Stimulated activated CD8-positive, alpha-beta memory T cell treated with anti-CD3 and anti-CD28 coated beads, Interleukin-7, amount 100 ng/mL, for 48 hours (primary cell): Measurements from ENCODE around the gene MAML3.

Source experiments
- DNase-seq, 2 donors: peaks; one replicate each; pipeline ENCODE4 v3.0.0-alpha.2; 2020; ENCODE audit warnings: low read depth in 1 of 2; ENCODE audit errors: extremely low read depth in 1 of 2

MAML3 gene

GRCh38 chr4:140047786-140048185 lies 106.2 kb downstream of the MAML3 start:
- no peak for DNase-seq

- DNase-seq = no peak
Observed at GRCh38 chr4:140047017-140047640, 106.9 kb downstream of the MAML3 start.

GRCh38 chr4:140046543-140046942 lies 107.4 kb downstream of the MAML3 start:
- DNase-seq = no peak

- no peak for DNase-seq
Observed at GRCh38 chr4:140046016-140046415, 108.0 kb downstream of the MAML3 start.

GRCh38 chr4:140044337-140044902 lies 109.6 kb downstream of the MAML3 start:
- DNase-seq = no peak

GRCh38 chr4:140042634-140043033 lies 111.3 kb downstream of the MAML3 start:
- DNase-seq = no peak

GRCh38 chr4:140038031-140038533 lies 115.9 kb downstream of the MAML3 start:
- DNase-seq = no peak

- no peak for DNase-seq
Observed at GRCh38 chr4:140037353-140038030, 116.5 kb downstream of the MAML3 start.

GRCh38 chr4:140031706-140032105 lies 122.3 kb downstream of the MAML3 start:
- DNase-seq = no peak

- DNase-seq = no peak
Observed at GRCh38 chr4:140031061-140031460, 122.9 kb downstream of the MAML3 start.

- DNase-seq = no peak
Observed at GRCh38 chr4:140028676-140029517, 125.1 kb downstream of the MAML3 start.

GRCh38 chr4:140028101-140028500 lies 125.9 kb downstream of the MAML3 start:
- no peak for DNase-seq

GRCh38 chr4:140027101-140027500 lies 126.9 kb downstream of the MAML3 start:
- DNase-seq = no peak

GRCh38 chr4:140025470-140025869 lies 128.5 kb downstream of the MAML3 start:
- DNase-seq = no peak

GRCh38 chr4:140020457-140021361 lies 133.3 kb downstream of the MAML3 start:
- DNase-seq = no peak

GRCh38 chr4:140019619-140020347 lies 134.2 kb downstream of the MAML3 start:
- DNase-seq = no peak

- no peak for DNase-seq
Observed at GRCh38 chr4:140018931-140019618, 134.9 kb downstream of the MAML3 start.

GRCh38 chr4:140014284-140014683 lies 139.7 kb downstream of the MAML3 start:
- no peak for DNase-seq
